Measurements from ENCODE around the gene POLN.
"Not testable (repeated sequence)": the region's sequence is repeated elsewhere in the genome, so short reads cannot be mapped to it uniquely, and the experiment has no call there.

POLN gene

GRCh38 chr4:2174061-2174460 lies 67.9 kb downstream of the POLN start:
- no peak for DNase-seq (ENCODE audit: low spot score)
- TF ChIP-seq, protein P1, sequence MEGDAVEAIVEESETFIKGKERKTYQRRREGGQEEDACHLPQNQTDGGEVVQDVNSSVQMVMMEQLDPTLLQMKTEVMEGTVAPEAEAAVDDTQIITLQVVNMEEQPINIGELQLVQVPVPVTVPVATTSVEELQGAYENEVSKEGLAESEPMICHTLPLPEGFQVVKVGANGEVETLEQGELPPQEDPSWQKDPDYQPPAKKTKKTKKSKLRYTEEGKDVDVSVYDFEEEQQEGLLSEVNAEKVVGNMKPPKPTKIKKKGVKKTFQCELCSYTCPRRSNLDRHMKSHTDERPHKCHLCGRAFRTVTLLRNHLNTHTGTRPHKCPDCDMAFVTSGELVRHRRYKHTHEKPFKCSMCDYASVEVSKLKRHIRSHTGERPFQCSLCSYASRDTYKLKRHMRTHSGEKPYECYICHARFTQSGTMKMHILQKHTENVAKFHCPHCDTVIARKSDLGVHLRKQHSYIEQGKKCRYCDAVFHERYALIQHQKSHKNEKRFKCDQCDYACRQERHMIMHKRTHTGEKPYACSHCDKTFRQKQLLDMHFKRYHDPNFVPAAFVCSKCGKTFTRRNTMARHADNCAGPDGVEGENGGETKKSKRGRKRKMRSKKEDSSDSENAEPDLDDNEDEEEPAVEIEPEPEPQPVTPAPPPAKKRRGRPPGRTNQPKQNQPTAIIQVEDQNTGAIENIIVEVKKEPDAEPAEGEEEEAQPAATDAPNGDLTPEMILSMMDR (IDR thresholded peaks at IDR 0.05; ENCODE audit: extremely low read depth, missing control alignments) = no peak

GRCh38 chr4:2172627-2173231 lies 69.2 kb downstream of the POLN start:
- TF ChIP-seq, protein P1 (IDR thresholded peaks at IDR 0.05; ENCODE audit: extremely low read depth, missing control alignments) = no peak
- DNase-seq (ENCODE audit: low spot score) = no peak

DNA sequence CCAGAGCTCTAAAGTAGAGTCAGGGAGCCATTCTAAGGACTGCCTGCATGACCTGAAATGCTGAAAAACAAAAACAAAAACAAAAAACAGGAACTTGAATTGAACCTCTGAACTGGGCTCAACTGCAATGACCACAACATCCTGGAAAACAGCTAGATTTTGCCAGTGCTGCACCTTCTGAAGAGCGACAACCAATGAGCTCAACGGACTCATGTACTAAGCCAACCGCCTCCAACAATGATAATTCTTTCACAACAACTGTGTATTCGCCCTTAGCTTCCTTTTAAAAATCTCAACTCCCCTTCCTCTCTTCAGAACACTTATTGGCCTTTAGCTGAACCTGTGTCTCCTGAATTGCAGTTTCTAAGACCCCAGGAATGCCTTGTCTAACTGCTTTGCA lies 69.8 kb downstream of the POLN start:
- TF ChIP-seq, protein P1 (IDR thresholded peaks at IDR 0.05; ENCODE audit: extremely low read depth, missing control alignments) = no peak
- DNase-seq (ENCODE audit: low spot score) = no peak

DNA sequence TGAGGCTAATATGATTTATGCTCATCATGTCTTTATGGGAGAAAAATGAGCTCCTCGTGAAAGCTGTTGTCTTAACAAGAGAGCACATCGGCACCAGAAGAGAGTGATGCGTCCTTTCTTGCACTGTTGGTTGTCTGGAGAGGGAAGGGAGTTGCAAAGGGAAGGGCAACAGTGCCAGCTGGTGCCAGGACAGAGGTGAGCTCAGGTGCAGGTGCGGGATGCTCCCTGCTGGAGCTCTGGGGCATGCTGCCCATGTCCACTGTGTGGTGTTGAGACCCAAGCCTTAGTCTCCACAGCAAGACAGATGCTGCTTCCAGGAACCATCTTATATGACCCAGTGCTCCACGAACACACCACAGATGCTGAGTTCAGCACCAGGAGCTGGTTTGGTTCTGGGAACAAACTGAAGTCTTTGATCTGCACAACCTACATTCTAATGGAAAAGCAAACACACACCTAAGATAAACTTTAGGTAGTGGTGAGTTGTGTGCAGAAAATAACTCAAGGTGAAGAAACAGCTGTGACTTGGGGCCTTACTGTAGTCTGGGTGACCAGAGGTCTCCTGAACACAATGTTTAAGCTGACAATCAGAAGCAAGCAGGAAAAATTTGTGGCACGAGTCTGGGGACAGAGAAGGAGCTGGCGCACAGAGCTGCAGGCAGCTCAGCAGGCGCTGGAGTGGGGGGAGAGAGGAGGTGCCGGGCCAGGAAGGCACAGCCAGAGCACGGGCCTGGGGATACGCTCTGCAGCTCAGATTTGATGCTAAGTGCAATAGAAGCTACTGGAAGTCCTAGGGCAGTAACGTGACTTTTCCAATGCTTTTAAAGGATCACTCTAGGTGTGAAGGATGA lies 73.2 kb downstream of the POLN start:
- TF ChIP-seq, protein P1 (IDR thresholded peaks at IDR 0.05; ENCODE audit: extremely low read depth, missing control alignments) = no peak
- DNase-seq (ENCODE audit: low spot score) = no peak

GRCh38 chr4:2166253-2166652 lies 75.7 kb downstream of the POLN start:
- no peak for DNase-seq (ENCODE audit: low spot score)
- TF ChIP-seq, protein P1 (IDR thresholded peaks at IDR 0.05; ENCODE audit: extremely low read depth, missing control alignments) = no peak

- TF ChIP-seq, protein P1 (IDR thresholded peaks at IDR 0.05; ENCODE audit: extremely low read depth, missing control alignments) = no peak
- no peak for DNase-seq (ENCODE audit: low spot score)
Observed at GRCh38 chr4:2165391-2165790, 76.5 kb downstream of the POLN start.

- no peak for DNase-seq (ENCODE audit: low spot score)
- TF ChIP-seq, protein P1 (IDR thresholded peaks at IDR 0.05; ENCODE audit: extremely low read depth, missing control alignments) = no peak
Observed at GRCh38 chr4:2163311-2163821, 78.6 kb downstream of the POLN start.

DNA sequence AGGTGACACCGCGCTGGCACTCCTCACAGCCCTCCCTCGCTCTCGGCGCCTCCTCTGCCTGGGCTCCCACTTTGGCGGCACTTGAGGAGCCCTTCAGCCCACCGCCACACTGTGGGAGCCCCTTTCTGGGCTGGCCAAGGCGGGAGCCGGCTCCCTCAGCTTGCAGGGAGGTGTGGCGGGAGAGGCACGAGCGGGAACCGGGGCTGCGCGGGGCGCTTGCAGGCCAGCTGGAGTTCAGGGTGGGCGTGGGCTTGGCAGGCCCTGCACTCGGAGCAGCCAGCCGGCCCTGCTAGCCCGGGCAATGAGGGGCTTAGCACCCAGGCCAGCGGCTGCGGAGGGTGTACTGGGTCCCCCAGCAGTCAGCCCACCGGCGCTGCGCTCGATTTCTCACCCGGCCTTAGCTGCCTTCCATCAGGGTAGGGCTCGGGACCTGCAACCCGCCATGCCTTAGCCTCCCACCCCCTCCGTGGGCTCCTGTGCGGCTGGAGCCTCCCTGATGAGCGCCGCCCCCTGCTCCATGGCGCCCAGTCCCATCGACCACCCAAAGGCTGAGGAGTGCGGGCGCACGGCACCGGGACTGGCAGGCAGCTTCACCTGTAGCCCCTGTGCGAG lies 80.7 kb downstream of the POLN start:
- DNase-seq (ENCODE audit: low spot score) = not testable (repeated sequence)
